ENCODE measurements around the gene ADM. TPM values are rescaled to one million over a fixed set of nuclear protein-coding genes. Genes with fewer than 3 reads are reported as not detected.

The ADM gene
- total RNA-seq, 4 donors from 2014 or later, result 57.3 to 152 (median 105) TPM

- DNase-seq (ENCODE audit: extremely low spot score), result no peak
- no peaks in the 10 kb centered on the region for H3K36me3 ChIP-seq
- H3K27ac ChIP-seq (replicated peaks in 1 of 4), result peak overlapping the region; percentile 54 to 62 (median 58)
These were observed 12.4 kb downstream of the ADM start for GRCh38 chr11:10317151-10317755.

GRCh38 chr11:10317776-10318526 is 13.1 kb downstream of the ADM start:
- H3K27ac ChIP-seq (replicated peaks in 1 of 4), result peak overlapping the region; percentile 54 to 76 (median 60)
- H3K27me3 ChIP-seq, result no peaks in the 10 kb centered on the region
- no peaks in the 10 kb centered on the region for H3K9me3 ChIP-seq
- H3K36me3 ChIP-seq, result no peaks in the 10 kb centered on the region
- DNase-seq (ENCODE audit: extremely low spot score), result no peak
- peaks cover 17 to 69% (median 55%) of the 10 kb centered on the region in 4 donors for H3K4me1 ChIP-seq
- TF ChIP-seq POLR2AphosphoS5 (IDR thresholded peaks at IDR 0.05), result no peak
- no peak for TF ChIP-seq CTCF (IDR thresholded peaks at IDR 0.05)
- TF ChIP-seq POLR2A (IDR thresholded peaks at IDR 0.05; ENCODE audit: low read depth), result no peak
- H3K4me3 ChIP-seq, result no peak overlapping the region
- intact Hi-C loops (cut with DNase I), result no loop called here
- 98% methylated on average over 5 of the region's 5 CpGs for WGBS

More at GRCh38 chr11:10317151-10317755, 12.4 kb downstream of the ADM start:
- WGBS, result 71% methylated on average over 4 of the region's 4 CpGs
- TF ChIP-seq CTCF (IDR thresholded peaks at IDR 0.05) (no peak), POLR2A (IDR thresholded peaks at IDR 0.05; ENCODE audit: low read depth) (no peak), EP300 (IDR thresholded peaks at IDR 0.05) (no peak), POLR2AphosphoS5 (IDR thresholded peaks at IDR 0.05) (no peak)
- intact Hi-C loops (cut with DNase I), result no loop called here
- Histone ChIP-seq H3K4me3 (no peak overlapping the region), H3K27me3 (no peaks in the 10 kb centered on the region), H3K4me1 (peaks cover 14 to 62% (median 48%) of the 10 kb centered on the region in 4 donors), H3K9me3 (no peaks in the 10 kb centered on the region)

GRCh38 chr11:10318527-10318802 is 13.6 kb downstream of the ADM start:
- peaks cover 20 to 74% (median 60%) of the 10 kb centered on the region in 4 donors for H3K4me1 ChIP-seq
- no peaks in the 10 kb centered on the region for H3K27me3 ChIP-seq
- TF ChIP-seq POLR2AphosphoS5 (IDR thresholded peaks at IDR 0.05), result no peak
- TF ChIP-seq EP300 (IDR thresholded peaks at IDR 0.05), result no peak
- TF ChIP-seq CTCF (IDR thresholded peaks at IDR 0.05), result no peak
- TF ChIP-seq POLR2A (IDR thresholded peaks at IDR 0.05; ENCODE audit: low read depth), result no peak
- H3K36me3 ChIP-seq, result no peaks in the 10 kb centered on the region
- H3K9me3 ChIP-seq, result no peaks in the 10 kb centered on the region
- intact Hi-C loops (cut with DNase I), result no loop called here
- H3K27ac ChIP-seq (replicated peaks in 1 of 4), result peak overlapping the region; percentile 46 to 76 (median 53)
- H3K4me3 ChIP-seq, result no peak overlapping the region
- no peak for DNase-seq (ENCODE audit: extremely low spot score)
- WGBS, result 87% methylated on average over 3 of the region's 3 CpGs

GRCh38 chr11:10319702-10320558 is 15.1 kb downstream of the ADM start:
- no peak overlapping the region for H3K4me3 ChIP-seq
- H3K27ac ChIP-seq (replicated peaks in 1 of 4), result peak overlapping the region; percentile 16 to 76 (median 47)
- WGBS, result 55% methylated on average over 6 of the region's 6 CpGs
- DNase-seq (ENCODE audit: extremely low spot score), result peak; percentile 57
- TF ChIP-seq EP300 (IDR thresholded peaks at IDR 0.05), result no peak
- no peak for TF ChIP-seq POLR2A (IDR thresholded peaks at IDR 0.05; ENCODE audit: low read depth)
- no peak for TF ChIP-seq CTCF (IDR thresholded peaks at IDR 0.05)
- no peak for TF ChIP-seq POLR2AphosphoS5 (IDR thresholded peaks at IDR 0.05)
- peaks cover 22 to 83% (median 75%) of the 10 kb centered on the region in 4 donors for H3K4me1 ChIP-seq
- H3K9me3 ChIP-seq, result no peaks in the 10 kb centered on the region
- no peaks in the 10 kb centered on the region for H3K27me3 ChIP-seq
- H3K36me3 ChIP-seq, result no peaks in the 10 kb centered on the region
- intact Hi-C loops (cut with DNase I), result loop anchor here (5.0 kb wide), 1 partner anchor 113 kb away; no protein-coding TSS in a partner anchor
